ENCODE measurements around the gene PRR33.

PRR33 gene

GRCh38 chr11:1857064-1857463, 34.6 kb downstream of the PRR33 start:
- Histone ChIP-seq H3K36me3 (ENCODE audit: low read depth) (no peaks in the 10 kb centered on the region), H3K27ac (ENCODE audit: poor library complexity, severe bottlenecking) (no peak overlapping the region), H3K9me3 (ENCODE audit: severe bottlenecking) (no peaks in the 10 kb centered on the region), H3K4me3 (ENCODE audit: severe bottlenecking) (no peak overlapping the region), H3K27me3 (ENCODE audit: insufficient read depth, poor library complexity, severe bottlenecking) (no peaks in the 10 kb centered on the region), H3K4me1 (ENCODE audit: insufficient read depth, poor library complexity, severe bottlenecking) (no peaks in the 10 kb centered on the region)
- no peak for ATAC-seq (ENCODE audit: low read depth)
- TF ChIP-seq CTCF (IDR thresholded peaks at IDR 0.05; ENCODE audit: poor library complexity, severe bottlenecking) = no peak
- no peak for DNase-seq (ENCODE audit: low spot score)

GRCh38 chr11:1856306-1857005, 35.2 kb downstream of the PRR33 start:
- DNase-seq (ENCODE audit: low spot score) (no peak), ATAC-seq (ENCODE audit: low read depth) (no peak)
- no peak for TF ChIP-seq CTCF (IDR thresholded peaks at IDR 0.05; ENCODE audit: poor library complexity, severe bottlenecking)
- H3K27me3 ChIP-seq (ENCODE audit: insufficient read depth, poor library complexity, severe bottlenecking) = no peaks in the 10 kb centered on the region
- H3K4me1 ChIP-seq (ENCODE audit: insufficient read depth, poor library complexity, severe bottlenecking) = no peaks in the 10 kb centered on the region
- H3K27ac ChIP-seq (ENCODE audit: poor library complexity, severe bottlenecking) = no peak overlapping the region
- H3K4me3 ChIP-seq (ENCODE audit: severe bottlenecking) = no peak overlapping the region
- H3K9me3 ChIP-seq (ENCODE audit: severe bottlenecking) = no peaks in the 10 kb centered on the region
- H3K36me3 ChIP-seq (ENCODE audit: low read depth) = no peaks in the 10 kb centered on the region

GRCh38 chr11:1855886-1856265, 35.8 kb downstream of the PRR33 start:
- ATAC-seq (ENCODE audit: low read depth) (no peak), DNase-seq (ENCODE audit: low spot score) (no peak)
- no peaks in the 10 kb centered on the region for H3K36me3 ChIP-seq (ENCODE audit: low read depth)
- H3K9me3 ChIP-seq (ENCODE audit: severe bottlenecking) = no peaks in the 10 kb centered on the region
- no peak overlapping the region for H3K4me3 ChIP-seq (ENCODE audit: severe bottlenecking)
- H3K27me3 ChIP-seq (ENCODE audit: insufficient read depth, poor library complexity, severe bottlenecking) = no peaks in the 10 kb centered on the region
- H3K27ac ChIP-seq (ENCODE audit: poor library complexity, severe bottlenecking) = no peak overlapping the region
- TF ChIP-seq CTCF (IDR thresholded peaks at IDR 0.05; ENCODE audit: poor library complexity, severe bottlenecking) = no peak
- no peaks in the 10 kb centered on the region for H3K4me1 ChIP-seq (ENCODE audit: insufficient read depth, poor library complexity, severe bottlenecking)

- no peaks in the 10 kb centered on the region for H3K9me3 ChIP-seq (ENCODE audit: severe bottlenecking)
- no peak overlapping the region for H3K27ac ChIP-seq (ENCODE audit: poor library complexity, severe bottlenecking)
- TF ChIP-seq CTCF (IDR thresholded peaks at IDR 0.05; ENCODE audit: poor library complexity, severe bottlenecking) = no peak
- no peaks in the 10 kb centered on the region for H3K27me3 ChIP-seq (ENCODE audit: insufficient read depth, poor library complexity, severe bottlenecking)
- no peak for DNase-seq (ENCODE audit: low spot score)
- H3K4me1 ChIP-seq (ENCODE audit: insufficient read depth, poor library complexity, severe bottlenecking) = no peaks in the 10 kb centered on the region
- ATAC-seq (ENCODE audit: low read depth) = no peak
- H3K4me3 ChIP-seq (ENCODE audit: severe bottlenecking) = no peak overlapping the region
- H3K36me3 ChIP-seq (ENCODE audit: low read depth) = no peaks in the 10 kb centered on the region
These were observed 36.5 kb downstream of the PRR33 start for GRCh38 chr11:1854949-1855885.
